ENCODE data around the gene PROSER3.

GRCh38 chr19:35787227-35787799 lies 29.3 kb downstream of the PROSER3 start:
- TF ChIP-seq POLR2AphosphoS5 (IDR thresholded peaks at IDR 0.05; ENCODE audit: low read depth) (no peak), CTCF (conservative IDR thresholded peaks at IDR 0.05; ENCODE audit: low read depth in 2 of 2) (no peak), EZH2 (IDR thresholded peaks at IDR 0.05; ENCODE audit: low read depth, unreplicated experiment) (no peak), ZNF462 (CRISPR knock-in tag; IDR thresholded peaks at IDR 0.05) (no peak), REST (IDR thresholded peaks at IDR 0.05; ENCODE audit: unreplicated experiment) (no peak), CREB1 (CRISPR knock-in tag; IDR thresholded peaks at IDR 0.05; ENCODE audit: low read depth) (no peak), JUNB (IDR thresholded peaks at IDR 0.05; ENCODE audit: unreplicated experiment) (no peak), EZH2phosphoT487 (IDR thresholded peaks at IDR 0.05; ENCODE audit: unreplicated experiment) (no peak), ZNF331 (CRISPR knock-in tag; IDR thresholded peaks at IDR 0.05; ENCODE audit: low read depth) (no peak), NANOG (IDR thresholded peaks at IDR 0.05; ENCODE audit: borderline replicate concordance) (no peak), ZNF114 (CRISPR knock-in tag; IDR thresholded peaks at IDR 0.05) (no peak), STAT1 (IDR thresholded peaks at IDR 0.05; ENCODE audit: unreplicated experiment) (no peak), ETS1 (IDR thresholded peaks at IDR 0.05) (no peak)

All from GM23338 (cell line).